LHCN-M2 (cell line): ENCODE data around the gene LRMDA. TPM values are rescaled to one million over a fixed set of nuclear protein-coding genes. Genes with fewer than 3 reads are reported as not detected.

Experiments
- DNase-seq: peaks from one replicate; pipeline ENCODE4 v3.0.0-alpha.2; 2012; ENCODE audit warnings: low read depth
- polyA plus RNA-seq: library from polyadenylated mRNA; unstranded; fragments of >200 nt; gene quantifications from one replicate; pipeline ENCODE4 v1.2.1, GENCODE V29; 2012; ENCODE audit warnings: missing spikeins
- total RNA-seq: library from RNA; depleted of rRNA; stranded (reverse); fragments of >200 nt; gene quantifications from 2 replicates; pipeline ENCODE4 v1.2.3, GENCODE V29; 2014; rRNA removed

Gene LRMDA
- not detected in 2 replicates for total RNA-seq
- polyA plus RNA-seq: 0.22 TPM

GRCh38 chr10:75431180-75432111 lies at the start of gene LRMDA:
TSS of gene LRMDA (plus strand) at chr10:75431624.
- no peak for DNase-seq

- no peak for DNase-seq
Observed at GRCh38 chr10:75386128-75386527, 45.3 kb upstream of the LRMDA start.

- no peak for DNase-seq
Observed at GRCh38 chr10:75388082-75388481, 43.3 kb upstream of the LRMDA start.

- DNase-seq: no peak
Observed at GRCh38 chr10:75390178-75390577, 41.2 kb upstream of the LRMDA start.

GRCh38 chr10:75392271-75392670 lies 39.2 kb upstream of the LRMDA start:
- DNase-seq: no peak

- DNase-seq: no peak
Observed at GRCh38 chr10:75392744-75393143, 38.7 kb upstream of the LRMDA start.

DNA sequence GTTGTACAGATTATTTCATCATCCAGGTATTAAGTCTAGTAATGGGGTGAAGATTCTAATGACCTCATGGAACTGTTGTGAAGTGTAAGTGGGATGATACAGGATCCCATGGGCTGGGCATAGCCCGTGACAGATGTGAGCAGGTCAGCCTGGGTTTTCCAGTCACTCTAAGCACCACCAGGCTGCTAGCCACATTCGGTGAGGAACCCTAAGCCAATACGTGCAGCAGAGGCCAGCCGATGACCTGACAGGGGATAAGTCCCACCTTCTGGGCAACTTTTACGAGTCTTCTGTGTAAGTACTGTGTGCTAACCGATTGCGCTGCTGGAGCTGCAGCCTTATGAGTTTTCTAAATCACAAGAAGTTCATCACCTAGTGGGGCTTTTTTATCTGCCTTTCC lies 37.2 kb upstream of the LRMDA start:
- DNase-seq: no peak

DNA sequence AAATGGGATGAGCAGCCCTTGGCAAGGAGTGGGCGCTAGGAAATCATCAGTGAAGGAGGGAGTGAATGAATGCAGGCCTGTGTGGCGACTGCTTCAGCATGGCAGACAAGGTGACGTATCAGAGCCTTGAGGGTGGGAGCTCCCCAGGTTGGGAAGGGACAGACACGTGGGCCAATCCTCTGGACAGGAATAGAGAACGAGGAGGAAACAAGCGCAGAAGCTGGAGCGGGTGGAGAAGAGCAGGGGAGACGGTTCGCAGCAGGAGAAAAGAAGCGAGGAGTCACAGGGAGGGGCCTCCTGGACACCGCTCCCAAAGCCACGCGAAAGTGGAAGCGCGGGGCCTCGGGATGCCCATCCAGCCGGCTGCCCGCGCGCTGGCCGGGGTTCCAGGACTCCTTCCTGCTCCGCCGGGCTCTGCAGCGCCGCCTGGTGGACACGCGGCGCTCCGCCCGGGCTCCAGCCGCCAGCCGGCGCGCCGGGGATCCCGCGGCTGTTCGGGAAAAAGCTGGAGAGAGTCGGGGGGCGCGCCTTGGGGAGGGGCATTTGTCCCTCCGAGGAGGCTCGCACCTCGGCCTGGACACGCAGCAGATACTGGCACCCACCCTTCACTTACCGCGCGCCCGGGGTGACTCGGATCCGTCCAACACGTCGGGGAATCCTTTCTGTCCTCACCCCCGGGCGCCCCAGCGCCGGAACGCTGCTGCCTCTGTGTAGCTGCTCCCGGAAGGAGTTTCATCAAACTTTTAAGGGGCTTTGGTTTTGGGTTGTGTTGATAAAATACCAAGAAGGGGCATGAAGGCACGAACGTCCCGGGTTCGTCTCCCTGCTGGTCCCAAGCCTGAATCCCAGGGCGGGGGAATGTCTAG lies 36.1 kb upstream of the LRMDA start:
- DNase-seq: peak; percentile 7

GRCh38 chr10:75395932-75396630 lies 35.3 kb upstream of the LRMDA start:
- DNase-seq: no peak

DNA sequence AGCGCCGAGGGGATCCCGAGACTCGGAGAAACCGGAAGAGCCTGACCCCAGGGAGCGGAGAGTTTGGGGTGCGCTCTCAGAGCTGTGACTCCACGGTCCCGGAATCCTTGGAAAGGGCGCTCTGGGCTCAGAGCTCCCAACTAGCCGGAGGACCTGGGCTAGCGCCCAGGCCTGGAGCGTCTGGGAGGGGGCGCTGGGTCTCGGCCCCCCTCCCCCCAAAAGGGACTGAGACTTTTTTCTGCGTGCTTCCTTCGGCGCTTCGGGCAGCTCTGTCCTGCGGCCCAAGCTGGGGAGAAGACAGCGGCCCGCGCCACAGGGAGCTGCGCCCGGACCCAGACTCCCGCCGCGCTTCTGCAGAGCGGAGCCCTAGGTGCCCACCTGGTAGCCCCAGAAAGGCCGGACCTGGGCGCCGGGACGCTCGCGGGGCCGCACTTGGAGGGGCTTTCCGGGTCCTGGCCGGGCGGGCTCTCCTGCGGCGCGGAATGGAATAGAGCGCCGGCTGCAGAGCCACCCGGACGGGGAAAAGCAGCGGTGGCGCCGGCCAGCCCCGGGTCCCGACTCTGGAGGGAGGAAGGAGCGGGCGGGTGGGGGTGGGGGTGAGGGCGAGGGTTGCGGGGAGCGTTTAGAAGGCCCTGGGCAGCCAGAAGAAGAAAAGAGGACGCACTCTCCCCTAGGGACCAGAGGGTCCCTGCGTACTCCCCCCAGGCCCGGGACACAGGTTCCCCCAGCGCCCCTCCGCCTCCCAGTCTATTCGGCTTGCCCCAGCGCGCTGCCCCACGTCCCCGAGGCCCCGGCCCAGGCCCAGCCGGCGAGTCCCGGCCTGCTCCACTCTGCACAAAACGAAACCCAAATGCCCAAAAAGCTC lies 34.6 kb upstream of the LRMDA start:
- DNase-seq: no peak

DNA sequence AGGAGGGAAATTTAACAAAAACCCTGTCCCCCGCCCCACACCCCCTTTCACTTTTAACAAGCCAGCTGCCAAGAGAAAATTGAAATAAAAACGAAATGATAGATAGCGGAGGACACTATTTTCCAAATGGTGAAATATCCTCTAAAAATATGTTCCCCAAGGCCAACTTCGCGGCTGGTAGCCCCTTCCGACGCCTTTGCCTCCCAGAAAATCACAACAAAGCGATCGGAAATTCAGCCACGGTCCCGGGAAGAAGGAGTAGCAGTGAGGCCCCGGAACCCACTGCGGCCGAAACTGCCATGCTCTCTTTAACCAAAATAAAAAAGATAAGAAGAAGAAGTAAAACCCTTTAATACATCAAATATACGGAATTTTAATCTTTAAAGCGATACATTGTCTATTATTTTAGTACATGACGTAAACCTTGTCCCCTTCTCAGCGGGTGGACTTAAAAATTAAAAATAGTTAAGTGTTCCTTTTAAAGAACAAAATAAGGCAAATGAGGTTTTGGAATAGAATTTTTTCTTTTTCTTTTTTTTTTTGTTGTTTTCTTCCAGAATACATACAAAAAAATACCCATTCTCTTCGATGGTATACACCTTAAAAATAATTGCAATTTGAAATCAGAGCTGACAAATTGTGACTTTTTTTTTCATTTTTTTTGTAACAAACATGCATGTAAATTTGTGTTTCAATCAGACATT lies 33.8 kb upstream of the LRMDA start:
- DNase-seq: no peak

DNA sequence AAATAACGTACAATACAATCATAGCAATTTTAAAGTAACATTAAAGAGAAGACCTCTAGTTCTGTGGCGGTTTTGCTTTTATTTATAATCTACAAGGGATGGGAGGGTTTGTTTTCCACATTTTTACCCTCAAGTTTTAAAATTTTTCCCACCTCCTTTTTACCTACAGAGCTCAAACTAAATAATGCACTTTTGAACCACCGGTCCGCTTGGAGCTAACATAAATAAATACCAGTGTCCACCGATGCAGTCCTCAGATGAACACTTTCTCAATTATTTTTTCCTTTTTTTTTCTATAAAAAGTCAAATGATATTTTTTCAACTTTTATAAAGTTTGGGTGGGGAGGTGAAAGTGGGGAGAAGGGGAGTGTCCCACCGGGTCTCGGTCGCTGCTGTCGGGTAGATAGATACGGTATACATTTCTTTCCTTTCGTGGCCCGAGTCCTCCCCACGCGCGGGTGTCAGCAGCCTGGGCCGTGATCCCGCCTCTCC lies 33.2 kb upstream of the LRMDA start:
- no peak for DNase-seq

GRCh38 chr10:75398692-75399460 lies 32.5 kb upstream of the LRMDA start:
- DNase-seq: no peak

DNA sequence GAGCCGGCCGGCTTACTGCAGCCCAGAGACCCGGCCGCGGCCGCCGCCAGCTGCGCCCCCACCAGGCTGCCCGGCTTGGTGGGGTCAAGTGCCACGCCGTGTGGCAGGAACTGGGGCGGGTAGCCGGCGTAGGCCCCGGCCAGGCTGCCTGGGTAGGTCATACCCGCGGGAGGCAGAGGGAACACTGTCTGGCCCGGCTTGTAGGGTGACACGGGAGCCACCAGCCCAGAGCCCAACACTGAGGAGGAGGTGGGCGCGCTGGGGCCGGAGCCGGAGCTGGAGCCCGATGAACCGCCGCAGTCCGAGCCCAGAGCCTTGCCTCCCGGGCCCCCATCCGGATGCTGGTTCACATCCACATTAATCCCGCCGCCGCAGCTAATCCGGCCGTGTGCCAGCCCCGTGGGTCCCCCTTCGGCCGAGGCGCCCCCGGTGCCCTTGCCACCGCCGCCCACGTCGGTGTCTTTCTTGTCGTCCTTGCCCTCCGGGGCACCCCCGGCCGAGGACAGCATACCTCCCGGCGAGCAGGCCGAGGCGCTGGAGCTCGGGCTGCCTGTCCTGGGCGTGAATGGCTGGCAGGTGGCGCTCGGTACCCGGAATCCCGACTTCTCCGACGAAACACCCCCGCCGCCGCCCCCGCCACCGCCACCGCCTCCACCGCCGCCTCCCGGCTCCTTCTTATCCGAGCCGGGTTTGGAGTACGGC lies 31.8 kb upstream of the LRMDA start:
- DNase-seq: peak; percentile 59

DNA sequence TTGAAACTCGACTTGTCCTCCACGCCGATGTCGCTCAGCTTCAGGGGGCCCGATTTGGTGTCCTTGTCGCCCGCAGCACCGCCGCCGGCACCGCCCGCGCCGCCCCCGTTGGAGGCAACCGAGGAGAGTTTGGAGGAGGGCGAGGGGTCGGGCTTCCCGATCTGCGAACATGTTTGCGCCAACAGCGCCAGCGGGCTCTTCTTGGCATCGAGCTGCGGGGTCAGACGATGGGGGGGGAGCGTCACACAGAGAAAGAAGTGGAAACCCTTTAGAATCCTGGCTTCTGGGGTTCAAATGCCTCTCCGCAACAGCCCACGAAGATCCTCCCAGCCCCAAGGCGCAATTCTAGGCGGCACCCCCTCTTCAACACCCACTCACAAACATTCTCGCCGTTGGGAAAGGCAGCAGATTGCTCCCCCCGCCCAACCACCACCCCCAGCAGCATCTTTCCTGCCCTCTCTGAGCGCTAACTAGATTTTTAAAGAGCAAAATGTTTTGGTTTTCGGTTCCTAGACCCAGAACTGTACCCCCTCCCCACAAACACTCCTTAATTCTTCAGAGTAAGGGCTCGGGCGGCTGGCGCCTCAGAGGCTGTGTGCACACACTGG lies 31.2 kb upstream of the LRMDA start:
- DNase-seq: no peak

GRCh38 chr10:75400771-75401568 lies 30.5 kb upstream of the LRMDA start:
- peak; percentile 66 for DNase-seq
